Inflammatory macrophage treated with lipopolysaccharide for 4 hours (primary cell): ENCODE data around the gene HAAO.

Source experiments
- DNase-seq: peaks from one replicate; pipeline ENCODE4 v3.0.0-alpha.2; 2020

The HAAO gene

GRCh38 chr2:42767080-42767898 lies 25.1 kb downstream of the HAAO start:
- no peak for DNase-seq

DNA sequence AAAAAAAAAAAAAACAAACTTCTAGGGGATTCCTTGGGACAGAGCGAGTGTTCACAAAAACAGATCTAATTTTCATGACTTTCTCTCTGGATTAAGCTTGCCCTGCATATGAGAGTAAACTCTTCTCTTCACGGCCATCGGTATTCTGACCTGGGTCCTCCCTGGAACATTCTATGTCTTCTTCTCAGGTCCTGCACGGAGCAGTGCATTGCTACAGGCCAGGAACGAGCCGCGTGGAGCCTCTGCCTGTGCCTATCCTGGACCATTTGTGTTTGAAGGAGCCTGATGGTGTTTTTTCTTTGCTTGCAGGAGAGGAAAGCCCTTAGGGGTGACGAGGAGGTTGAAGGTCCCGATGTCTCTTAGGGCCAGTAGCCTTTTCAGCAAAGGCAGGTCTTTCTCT lies 26.7 kb downstream of the HAAO start:
- no peak for DNase-seq

DNA sequence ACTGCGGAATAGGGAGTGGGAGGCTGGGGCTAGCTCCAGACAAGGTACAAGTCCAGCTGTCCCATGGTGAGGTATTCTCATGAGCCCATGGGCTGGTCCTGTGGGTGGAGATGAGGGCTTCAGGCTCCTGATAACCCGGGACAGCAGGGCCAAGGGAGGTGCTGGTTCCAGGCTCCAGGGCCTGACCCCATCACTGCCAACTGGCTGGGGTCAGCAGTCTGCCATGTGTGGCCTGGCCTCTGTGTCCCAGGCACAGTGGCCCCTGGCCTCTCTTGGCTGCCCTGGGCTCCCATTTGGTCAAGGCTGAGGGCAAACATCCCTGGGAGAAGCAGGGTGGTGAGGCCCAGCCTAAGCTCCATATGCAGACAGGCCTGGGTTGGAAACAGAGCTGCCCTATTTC lies 27.5 kb downstream of the HAAO start:
- no peak for DNase-seq

GRCh38 chr2:42764096-42764495 lies 28.3 kb downstream of the HAAO start, which contains the start of gene OXER1:
OXER1 (minus strand) TSS chr2:42764135; CDS start chr2:42764062, 73 bp downstream.
- DNase-seq = peak; percentile 77

DNA sequence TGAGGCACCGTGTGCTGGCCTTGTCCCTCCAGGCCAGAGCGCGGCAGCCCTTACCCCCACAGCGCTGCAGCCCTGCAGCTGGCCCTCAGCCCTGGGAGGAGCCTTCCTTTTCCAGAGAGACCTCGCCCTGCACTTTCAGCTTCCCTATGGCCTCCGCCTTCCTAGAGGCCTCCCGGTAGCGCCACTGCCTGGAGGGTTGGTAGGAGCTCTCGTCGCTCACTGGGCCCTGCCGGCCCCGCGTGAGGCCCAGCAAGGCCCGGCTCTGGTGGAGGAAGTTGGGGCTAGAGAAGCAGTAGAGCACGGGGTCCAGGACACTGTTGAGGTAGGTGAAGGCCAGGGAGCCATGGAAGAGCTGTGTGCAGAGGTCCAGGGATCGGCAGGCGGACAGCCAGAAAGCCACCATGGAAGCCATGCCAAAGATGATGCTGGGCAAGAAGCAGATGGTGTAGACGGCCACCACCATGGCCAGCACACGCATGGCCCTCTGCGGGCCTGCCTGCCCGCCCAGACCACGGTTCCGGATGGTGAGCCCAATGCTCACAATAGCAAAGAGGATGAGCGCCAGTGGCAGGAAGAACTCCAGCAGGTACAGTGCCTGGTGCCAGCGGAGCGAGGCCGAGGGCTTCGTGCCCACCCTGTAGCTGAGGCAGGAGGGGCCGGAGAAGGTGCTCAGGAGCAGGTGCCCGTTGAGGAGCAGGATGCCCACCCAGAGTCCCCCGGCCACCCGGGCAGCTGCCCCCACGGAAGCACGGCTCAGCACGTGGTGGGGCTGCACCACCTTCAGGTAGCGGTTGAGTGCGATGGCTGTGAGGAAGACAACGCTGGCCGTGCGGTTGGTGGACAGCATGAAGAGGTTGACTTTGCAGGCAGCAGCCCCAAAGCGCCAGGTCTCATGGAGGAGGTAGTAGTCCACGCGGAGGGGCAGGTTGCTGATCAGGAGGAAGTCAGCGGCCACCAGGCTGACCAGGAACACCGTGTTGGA lies 29.3 kb downstream of the HAAO start:
- no peak for DNase-seq

- DNase-seq = no peak
Observed at GRCh38 chr2:42762155-42762554, 30.2 kb downstream of the HAAO start.

- DNase-seq = no peak
Observed at GRCh38 chr2:42761554-42761953, 30.8 kb downstream of the HAAO start.

DNA sequence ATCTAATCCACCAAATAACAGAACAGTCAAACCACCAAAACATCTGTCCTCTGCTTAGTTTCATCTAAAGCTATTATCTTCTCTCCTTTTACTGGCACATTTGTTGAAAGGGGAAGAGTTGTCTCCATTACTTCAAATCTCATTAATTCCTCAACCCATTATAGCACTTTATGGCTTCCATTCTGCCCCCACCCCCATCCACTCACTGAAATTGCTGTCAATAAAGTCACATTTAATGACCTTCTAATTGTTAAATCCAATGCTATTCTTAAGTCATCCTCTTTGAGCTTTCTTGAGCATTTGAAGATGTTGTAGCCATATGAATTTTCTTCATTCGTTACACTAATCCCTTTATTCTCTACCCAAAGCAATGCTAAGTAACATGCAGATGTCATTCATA lies 33.6 kb downstream of the HAAO start:
- no peak for DNase-seq

DNA sequence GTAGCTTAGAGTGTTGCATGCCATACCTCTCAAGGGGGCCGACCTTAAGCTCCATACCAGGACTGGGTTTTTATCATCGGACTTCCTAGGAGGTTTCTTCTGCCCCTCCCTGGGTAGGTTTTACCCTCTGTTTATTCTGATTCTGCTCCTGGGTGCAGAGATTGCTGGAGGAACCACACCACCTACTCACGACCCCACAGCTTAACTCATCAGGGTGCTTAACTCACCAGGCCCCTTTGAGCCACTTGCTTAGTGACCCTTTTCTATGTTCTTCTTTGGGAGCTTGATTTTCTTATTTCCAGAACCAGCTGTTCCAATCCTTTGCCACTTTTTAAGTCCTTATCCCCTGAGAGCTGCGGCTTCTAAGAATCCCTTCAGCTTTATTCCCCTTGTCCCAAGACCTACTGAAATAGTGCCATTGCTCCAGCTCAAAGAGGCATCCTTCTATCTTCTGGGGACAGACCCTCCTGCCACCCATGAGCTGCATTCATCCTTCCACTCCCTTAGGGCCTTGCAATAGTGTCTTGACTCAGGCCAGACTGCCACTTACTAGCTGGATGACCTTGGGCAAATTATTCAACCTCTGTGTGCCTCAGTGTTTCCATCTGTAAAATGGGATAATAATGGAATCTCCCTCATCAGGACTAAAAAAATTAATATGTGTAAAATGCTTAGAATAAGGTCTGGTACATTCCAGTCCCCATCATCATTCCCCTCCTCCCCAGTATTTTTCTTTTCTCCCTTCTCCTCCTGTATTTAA lies 34.2 kb downstream of the HAAO start:
- no peak for DNase-seq

- no peak for DNase-seq
Observed at GRCh38 chr2:42756966-42757513, 35.3 kb downstream of the HAAO start.

- DNase-seq = no peak
Observed at GRCh38 chr2:42756150-42756775, 36.1 kb downstream of the HAAO start.

DNA sequence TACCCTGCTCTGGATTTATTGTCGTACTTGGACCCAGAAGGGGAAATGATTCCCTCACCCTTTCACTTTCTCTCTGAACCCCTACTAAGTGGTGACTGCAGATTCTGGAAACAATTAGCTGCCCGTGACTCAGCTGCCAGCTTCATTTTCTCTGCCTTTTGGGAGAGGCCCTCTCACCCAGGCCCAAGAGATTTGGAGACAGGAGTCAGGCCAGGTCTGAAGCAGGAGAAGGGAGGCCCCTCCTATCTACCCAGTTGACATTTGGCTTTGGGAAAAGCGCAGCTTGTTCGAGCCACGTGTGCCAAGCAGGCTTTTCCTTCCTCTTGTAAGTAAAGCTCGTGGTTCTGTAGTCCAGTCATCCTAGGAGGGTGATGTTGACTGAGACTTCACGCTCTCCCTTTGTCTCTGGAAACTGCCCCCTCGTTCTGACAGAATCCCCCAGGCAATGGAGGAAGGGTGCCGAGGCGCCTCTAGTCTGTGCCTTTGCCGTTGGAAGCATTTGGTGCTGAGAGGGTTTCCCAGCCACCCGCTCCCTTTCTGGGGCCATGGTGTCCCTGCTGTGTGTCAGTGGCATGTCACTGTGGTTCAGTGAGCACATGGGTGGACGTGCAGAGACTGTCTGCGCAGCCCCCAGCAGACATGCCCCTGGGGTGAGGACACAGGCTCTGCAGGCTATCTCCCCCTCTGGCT lies 37.0 kb downstream of the HAAO start:
- peak; percentile 89 for DNase-seq

DNA sequence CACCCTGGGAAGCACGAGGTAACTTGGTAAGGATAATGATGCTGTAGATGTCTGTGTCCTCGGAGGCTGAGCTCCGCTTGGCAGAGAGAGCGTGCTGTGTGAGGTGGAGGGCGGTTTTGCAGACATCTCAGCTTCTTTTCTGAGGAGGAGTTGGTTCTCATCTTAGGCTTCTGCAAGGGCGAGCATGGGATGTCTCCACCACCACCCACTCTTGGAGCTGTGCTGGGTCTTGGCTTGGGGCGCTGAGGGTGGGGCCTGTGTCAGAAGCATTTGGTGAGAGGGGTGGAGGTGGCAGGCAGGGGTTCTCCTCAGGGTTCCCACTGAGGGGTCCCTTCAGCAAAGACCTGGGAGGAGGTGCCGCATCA lies 37.6 kb downstream of the HAAO start:
- peak; percentile 62 for DNase-seq

GRCh38 chr2:42754021-42754775 lies 38.2 kb downstream of the HAAO start:
- DNase-seq = no peak

DNA sequence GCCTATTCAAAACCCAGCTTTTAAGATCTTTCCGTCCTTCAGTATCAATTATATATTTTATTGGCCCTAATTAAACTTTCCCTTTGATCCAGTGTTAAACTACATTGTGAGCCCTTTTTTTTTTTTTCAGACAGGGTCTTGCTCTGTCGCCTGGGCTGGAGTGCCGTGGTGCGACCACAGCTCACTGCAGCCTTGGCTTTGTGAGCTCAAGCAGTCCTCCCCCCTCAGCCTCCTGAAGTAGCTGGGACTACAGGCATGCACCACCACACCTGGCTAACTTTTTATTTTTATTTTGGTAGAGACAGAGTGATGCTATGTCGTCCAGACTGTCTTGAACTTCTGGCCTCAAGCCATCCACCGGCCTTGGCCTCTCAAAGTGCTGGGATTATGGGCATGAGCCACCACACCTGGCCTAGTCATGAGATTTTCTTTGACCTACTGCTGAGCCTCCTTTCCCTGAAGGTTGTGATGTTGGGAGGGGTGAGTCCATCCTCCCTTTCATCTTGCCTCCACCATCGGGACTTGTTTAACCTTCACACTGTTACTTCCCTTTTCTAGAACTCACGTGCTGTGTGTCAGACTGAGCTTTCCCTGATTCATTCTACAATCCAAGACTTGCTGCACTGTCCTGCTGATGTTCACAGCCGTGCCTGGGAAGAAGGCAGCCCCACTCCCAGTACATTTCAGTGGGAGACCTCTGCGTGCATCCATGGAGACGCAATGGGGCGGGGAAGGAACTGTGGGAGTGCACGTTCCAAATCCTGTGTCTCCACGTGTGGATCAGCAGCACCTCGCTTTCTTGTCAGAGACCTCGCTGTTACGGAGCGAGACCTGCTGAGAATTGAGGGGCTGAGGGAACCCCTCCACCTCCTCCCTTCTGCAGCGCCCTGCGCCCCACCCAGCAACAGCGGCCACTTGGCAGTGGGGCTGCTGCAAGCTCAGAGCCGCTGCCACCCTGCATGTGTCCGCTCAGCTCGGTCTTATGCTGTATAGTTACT lies 39.3 kb downstream of the HAAO start:
- peak; percentile 81 for DNase-seq

- DNase-seq = peak; percentile 96
Observed at GRCh38 chr2:42752314-42752713, 40.1 kb downstream of the HAAO start.

DNA sequence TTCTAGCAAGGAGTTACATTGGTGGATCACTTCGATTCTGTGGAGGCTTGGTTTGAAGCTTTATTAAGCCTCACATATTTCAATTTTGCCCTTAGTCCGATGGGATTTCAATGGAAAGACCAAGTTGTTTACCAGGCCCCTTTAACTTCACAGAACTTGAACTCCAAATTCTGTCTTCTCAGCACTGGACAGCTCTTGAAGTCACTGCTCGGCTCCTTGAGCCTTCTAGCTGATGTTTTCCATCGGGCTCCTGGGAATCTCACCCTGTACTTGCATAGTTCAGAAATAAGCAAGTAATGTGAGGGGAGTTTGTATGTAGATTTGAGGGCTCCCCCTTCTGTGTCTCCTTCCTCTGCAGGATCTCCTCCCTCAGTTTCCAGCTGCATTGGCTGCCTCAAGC lies 43.5 kb downstream of the HAAO start:
- DNase-seq = no peak

- DNase-seq = no peak
Observed at GRCh38 chr2:42747422-42747821, 45.0 kb downstream of the HAAO start.

DNA sequence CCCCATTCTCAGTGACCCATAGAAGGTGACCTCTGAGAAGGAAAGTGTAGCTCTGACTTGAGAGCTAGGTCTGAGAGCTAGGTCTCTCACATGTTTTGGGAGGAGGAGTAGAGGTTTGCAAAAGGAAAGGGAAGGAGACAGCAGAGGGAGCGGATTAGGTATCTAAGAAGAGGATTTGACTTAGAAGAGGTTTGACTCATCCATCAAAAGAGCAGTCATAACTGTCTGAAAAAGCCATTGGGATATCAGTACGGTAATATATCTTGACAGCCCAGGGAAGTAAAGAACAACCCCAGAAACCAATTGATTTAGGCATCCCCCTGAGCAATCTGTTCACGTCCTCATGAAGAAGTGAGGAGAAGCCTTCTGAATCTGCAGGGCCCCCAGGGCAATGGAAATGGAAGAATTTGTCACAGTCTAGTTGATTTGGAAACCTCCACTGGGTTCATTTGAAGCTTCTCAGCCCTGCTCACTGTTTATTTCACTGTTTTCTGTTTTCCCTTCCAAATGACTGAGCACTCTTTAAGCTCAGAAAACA lies 47.8 kb downstream of the HAAO start:
- no peak for DNase-seq
